ENCODE measurements around the gene POLD3. TPM values are rescaled to one million over a fixed set of nuclear protein-coding genes. Genes with fewer than 3 reads are reported as not detected.

The POLD3 gene
- total and polyA plus RNA-seq, 11 donors: 2.8 to 14.7 (median 6.5) TPM

DNA sequence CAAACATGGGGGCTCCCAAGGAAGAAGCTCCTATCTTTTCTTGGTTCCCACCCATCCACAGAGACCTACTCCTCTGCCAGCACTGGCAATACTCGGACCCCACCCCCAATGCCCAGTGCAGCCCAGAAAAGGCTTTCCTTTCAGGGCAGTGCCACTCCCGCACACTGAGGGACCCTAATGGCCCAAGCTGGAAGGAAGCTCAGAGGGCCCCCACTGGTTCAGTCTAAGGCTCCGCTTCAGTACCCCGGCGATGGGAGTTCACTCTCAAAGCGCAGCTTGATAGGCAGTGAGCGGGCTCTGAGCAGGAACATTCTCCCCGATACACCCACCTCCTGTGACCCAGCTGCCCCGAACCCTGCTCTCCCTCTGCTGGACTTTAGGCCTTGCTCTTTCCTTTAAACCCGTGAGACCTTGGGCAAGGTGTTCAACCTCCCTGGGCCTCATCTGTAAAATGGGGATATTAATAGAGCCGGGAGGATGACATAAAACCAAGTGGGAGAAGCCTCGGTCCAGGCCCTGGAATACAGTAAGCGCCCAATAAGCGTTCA is 90.4 kb downstream of the POLD3 start:
- TF ChIP-seq, protein P1, sequence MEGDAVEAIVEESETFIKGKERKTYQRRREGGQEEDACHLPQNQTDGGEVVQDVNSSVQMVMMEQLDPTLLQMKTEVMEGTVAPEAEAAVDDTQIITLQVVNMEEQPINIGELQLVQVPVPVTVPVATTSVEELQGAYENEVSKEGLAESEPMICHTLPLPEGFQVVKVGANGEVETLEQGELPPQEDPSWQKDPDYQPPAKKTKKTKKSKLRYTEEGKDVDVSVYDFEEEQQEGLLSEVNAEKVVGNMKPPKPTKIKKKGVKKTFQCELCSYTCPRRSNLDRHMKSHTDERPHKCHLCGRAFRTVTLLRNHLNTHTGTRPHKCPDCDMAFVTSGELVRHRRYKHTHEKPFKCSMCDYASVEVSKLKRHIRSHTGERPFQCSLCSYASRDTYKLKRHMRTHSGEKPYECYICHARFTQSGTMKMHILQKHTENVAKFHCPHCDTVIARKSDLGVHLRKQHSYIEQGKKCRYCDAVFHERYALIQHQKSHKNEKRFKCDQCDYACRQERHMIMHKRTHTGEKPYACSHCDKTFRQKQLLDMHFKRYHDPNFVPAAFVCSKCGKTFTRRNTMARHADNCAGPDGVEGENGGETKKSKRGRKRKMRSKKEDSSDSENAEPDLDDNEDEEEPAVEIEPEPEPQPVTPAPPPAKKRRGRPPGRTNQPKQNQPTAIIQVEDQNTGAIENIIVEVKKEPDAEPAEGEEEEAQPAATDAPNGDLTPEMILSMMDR (IDR thresholded peaks at IDR 0.05): no peak
- no peak for TF ChIP-seq POLR2A (IDR thresholded peaks at IDR 0.05)
- ATAC-seq: no peak
- DNase-seq: no peak

GRCh38 chr11:74683279-74683871 is 91.0 kb downstream of the POLD3 start:
- H3K36me3 ChIP-seq: no peaks in the 10 kb centered on the region
- H3K4me3 ChIP-seq: peak overlapping the region; percentile 26 to 61 (median 48)
- TF ChIP-seq, protein P1 (IDR thresholded peaks at IDR 0.05): peak in 11 of 12 donors; percentile 19 to 56 (median 42)
- no peak for TF ChIP-seq POLR2A (IDR thresholded peaks at IDR 0.05)
- peak in 2 of 5 donors; percentile 40 to 56 for DNase-seq
- intact Hi-C loops (cut with DNase I): no loop called here
- H3K4me1 ChIP-seq: peaks cover 0 to 43% (median 9%) of the 10 kb centered on the region in 12 donors
- peak in 2 of 4 donors; percentile 16 to 26 for ATAC-seq
- H3K27me3 ChIP-seq: peaks cover 0 to 8% (median 0%) of the 10 kb centered on the region in 9 donors
- H3K27ac ChIP-seq: peak overlapping the region in 9 of 12 donors; percentile 11 to 81 (median 55)
- peaks cover 0 to 7% (median 0%) of the 10 kb centered on the region in 12 donors for H3K9me3 ChIP-seq
- WGBS, 4 donors: 4 to 25% (median 7%) methylated on average over 9 to 59 of the region's 59 CpGs

More for the DNA sequence above, 90.4 kb downstream of the POLD3 start:
- peaks cover 0 to 38% (median 7%) of the 10 kb centered on the region in 12 donors for H3K4me1 ChIP-seq
- H3K27me3 ChIP-seq: peaks cover 0 to 8% (median 0%) of the 10 kb centered on the region in 9 donors
- peak overlapping the region in 11 of 12 donors; percentile 26 to 61 (median 52) for H3K4me3 ChIP-seq
- H3K9me3 ChIP-seq: peaks cover 0 to 7% (median 0%) of the 10 kb centered on the region in 12 donors
- WGBS, 4 donors: 83 to 88% (median 87%) methylated on average over 14 of the region's 14 CpGs
- no peaks in the 10 kb centered on the region for H3K36me3 ChIP-seq
- peak overlapping the region in 9 of 12 donors; percentile 11 to 81 (median 55) for H3K27ac ChIP-seq
- intact Hi-C loops (cut with DNase I): no loop called here

DNA sequence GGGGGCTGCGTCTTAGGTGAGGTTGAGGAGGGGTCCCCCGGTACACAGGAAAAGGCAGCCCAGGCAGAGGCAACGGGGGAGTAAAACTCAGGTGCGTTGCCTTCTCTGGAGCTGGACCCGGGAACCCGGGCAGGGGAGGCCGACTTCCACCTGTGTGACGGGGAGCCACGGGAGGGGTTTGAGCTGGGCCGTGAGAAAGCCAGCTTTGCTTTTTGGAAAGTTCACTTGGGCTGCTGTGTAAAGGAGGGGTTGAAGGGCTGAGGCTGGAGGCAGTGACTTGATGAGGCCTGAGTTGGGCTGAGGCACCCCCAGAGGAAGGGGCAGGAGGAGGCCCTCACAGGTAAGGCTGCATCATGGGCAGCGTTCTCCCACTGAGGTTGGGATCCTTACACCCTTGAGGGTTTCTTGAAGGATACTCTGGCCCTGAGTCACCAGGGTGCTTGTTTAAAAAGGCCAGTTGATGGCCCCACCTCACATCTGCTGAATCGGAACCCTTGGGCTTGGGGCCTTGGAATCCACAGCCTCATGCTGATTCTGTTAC is 91.6 kb downstream of the POLD3 start:
- Histone ChIP-seq H3K36me3 (no peaks in the 10 kb centered on the region), H3K27me3 (peaks cover 0 to 8% (median 0%) of the 10 kb centered on the region in 9 donors), H3K9me3 (peaks cover 0 to 7% (median 0%) of the 10 kb centered on the region in 12 donors), H3K4me3 (peak overlapping the region in 7 of 12 donors; percentile 26 to 61 (median 52)), H3K4me1 (peaks cover 0 to 45% (median 9%) of the 10 kb centered on the region in 12 donors), H3K27ac (peak overlapping the region in 6 of 12 donors; percentile 34 to 81 (median 59))
- DNase-seq (peak in 1 of 5 donors; percentile 23), ATAC-seq (no peak)
- intact Hi-C loops (cut with DNase I): no loop called here
- TF ChIP-seq POLR2A (IDR thresholded peaks at IDR 0.05): no peak
- 81 to 84% (median 83%) methylated on average over 12 of the region's 12 CpGs for WGBS, 4 donors

GRCh38 chr11:74684661-74685060 is 92.3 kb downstream of the POLD3 start:
- Histone ChIP-seq H3K4me1 (peaks cover 0 to 45% (median 9%) of the 10 kb centered on the region in 12 donors), H3K27ac (no peak overlapping the region), H3K4me3 (no peak overlapping the region), H3K36me3 (no peaks in the 10 kb centered on the region), H3K27me3 (peaks cover 0 to 8% (median 0%) of the 10 kb centered on the region in 9 donors), H3K9me3 (peaks cover 0 to 7% (median 0%) of the 10 kb centered on the region in 12 donors)
- ATAC-seq (no peak), DNase-seq (peak in 1 of 5 donors; percentile 14)
- TF ChIP-seq POLR2A (IDR thresholded peaks at IDR 0.05): no peak
- TF ChIP-seq, protein P1 (IDR thresholded peaks at IDR 0.05): no peak
- WGBS, 4 donors: 84 to 100% (median 92%) methylated on average over 1 of the region's 1 CpG
- intact Hi-C loops (cut with DNase I): no loop called here

Measured in heart left ventricle (tissue), 16 donors.